Ovary (tissue), 9 donors: Measurements from ENCODE around the gene SLC38A11. TPM values are rescaled to one million over a fixed set of nuclear protein-coding genes. Genes with fewer than 3 reads are reported as not detected.
"Not testable (repeated sequence)": the region's sequence is repeated elsewhere in the genome, so short reads cannot be mapped to it uniquely, and the experiment has no call there.

Experiments used
- DNase-seq, 5 donors: peaks; one replicate each; pipeline ENCODE4 v3.0.0-alpha.2; 2019 to 2020
- H3K27ac ChIP-seq, 2 donors: fragments of 200-600 bp; one replicate each; pipeline versions ENCODE4 v1.5.1 to v1.8.0; 2019 to 2022
- H3K27me3 ChIP-seq: fragments of 200-600 bp; one replicate; pipeline ENCODE4 v1.8.0; 2022
- H3K36me3 ChIP-seq: fragments of 200-600 bp; sonication (generic); one replicate; pipeline ENCODE4 v1.5.1; 2019
- H3K4me1 ChIP-seq: one replicate; pipeline ENCODE4 v1.8.1; 2013; ENCODE audit warnings: mild to moderate bottlenecking, moderate library complexity; ENCODE audit not compliant: insufficient read depth
- H3K4me3 ChIP-seq: fragments of 200-600 bp; sonication (generic); one replicate; pipeline ENCODE4 v1.5.1; 2017
- H3K9me3 ChIP-seq, 2 donors: fragments of 200-600 bp in 1 of 2; sonication (generic) in 1 of 2; one replicate each; pipeline versions ENCODE4 v1.5.1 to v1.8.1; 2013 to 2019; ENCODE audit warnings: mild to moderate bottlenecking in 1 of 2, moderate library complexity in 1 of 2
- CTCF ChIP-seq, 3 donors: fragments of 450-650 bp in 2 of 3; fragments of 200-600 bp in 1 of 3; IDR thresholded peaks; one replicate each; pipeline versions ENCODE4 v1.5.1 to v1.8.0; 2016 to 2022; ENCODE audit warnings: antibody characterized with exemption in 3 of 3, mild to moderate bottlenecking in 1 of 3
- EP300 ChIP-seq: sonication (generic); formaldehyde crosslinking; IDR thresholded peaks from one replicate; pipeline ENCODE4 v1.6.1; 2017; ENCODE audit warnings: antibody characterized with exemption
- POLR2A ChIP-seq: fragments of 450-650 bp; IDR thresholded peaks from one replicate; pipeline ENCODE4 v1.6.1; 2017; ENCODE audit warnings: antibody characterized with exemption, mild to moderate bottlenecking, moderate library complexity
- WGBS, 3 donors: extraction: QIAGEN DNeasy Blood & Tissue Kit in 1 of 3; methylation state at CpG; one replicate each; pipeline versions ENCODE4 v1.1.5 to v1.1.7; 2013 to 2017; 5-methylcytosine and 5-hydroxymethylcytosine counted together
- intact Hi-C, 4 donors: fragments of 100-400 bp; cut with DNase I; formaldehyde crosslinking; loops; one replicate each; pipeline versions ENCODE4 v1.11.0 to v1.15.1; 2022 to 2023
- polyA plus RNA-seq, 2 donors: library from polyadenylated mRNA; stranded (reverse); fragments of 200-250 nt in 1 of 2; fragments of 350-450 nt in 1 of 2; fragmentation: Illumina TruSeq in 1 of 2; extraction: RNeasy Lipid Tissue Mini Kit (QIAGEN cat#74804) in 1 of 2; gene quantifications; one replicate each; pipeline ENCODE4 v1.2.3, GENCODE V29; 2013 to 2014
- total RNA-seq, 7 donors: library from RNA; depleted of rRNA in 2 of 7; stranded (reverse); fragments of >200 nt in 2 of 7; fragmentation: NEBNext Ultra II Directional in 3 of 7; extraction: Animal tissue kit (Norgen Biotek cat#: 25700) in 3 of 7; gene quantifications; one replicate each; pipeline versions ENCODE4 v1.1.0 to v1.2.4, GENCODE V29; 2016 to 2023
- donor health status: DM: no; HTN: no; CAD: no; lungs with moderate emphysema.
- donor health status: DM: no; HTN: no; CAD: no.
- donor health status: Bipolar disorder and iron deficiency.
- donor health status: DM: yes; HTN: yes; CAD: no.
- donor health status: DM: no; HTN: no; CAD: no.
- donor health status: DM: yes; HTN: yes; CAD: no.

Gene SLC38A11
- total and polyA plus RNA-seq, 9 donors, result 0.19 to 3.0 (median 0.96) TPM; not detected in 3

GRCh38 chr2:164868563-164869419 lies 86.5 kb downstream of the SLC38A11 start:
- Histone ChIP-seq H3K4me1 (no peaks in the 10 kb centered on the region), H3K27ac (no peak overlapping the region), H3K9me3 (no peaks in the 10 kb centered on the region), H3K36me3 (no peaks in the 10 kb centered on the region), H3K27me3 (no peaks in the 10 kb centered on the region), H3K4me3 (no peak overlapping the region)
- TF ChIP-seq EP300, result no peak
- TF ChIP-seq POLR2A, result no peak
- TF ChIP-seq CTCF (IDR thresholded peaks at IDR 0.05), result no peak
- WGBS, 3 donors, result 71 to 80% (median 75%) methylated on average over 5 of the region's 5 CpGs
- intact Hi-C loops, result no loop called here
- DNase-seq, result no peak

- DNase-seq, result no peak
- Histone ChIP-seq H3K36me3 (no peaks in the 10 kb centered on the region), H3K27me3 (no peaks in the 10 kb centered on the region), H3K9me3 (no peaks in the 10 kb centered on the region), H3K4me1 (no peaks in the 10 kb centered on the region), H3K27ac (no peak overlapping the region), H3K4me3 (no peak overlapping the region)
- WGBS, 3 donors, result 55 to 70% (median 58%) methylated on average over 3 of the region's 3 CpGs
- intact Hi-C loops, result no loop called here
- TF ChIP-seq EP300, result no peak
- no peak for TF ChIP-seq CTCF (IDR thresholded peaks at IDR 0.05)
- no peak for TF ChIP-seq POLR2A
Observed at GRCh38 chr2:164867779-164868397, 87.4 kb downstream of the SLC38A11 start.

GRCh38 chr2:164866381-164866780 lies 88.9 kb downstream of the SLC38A11 start:
- H3K36me3 ChIP-seq, intact Hi-C loops: not testable (repeated sequence)
- 85 to 94% (median 93%) methylated on average over 1 of the region's 1 CpG for WGBS, 3 donors

GRCh38 chr2:164860694-164861042 lies 94.7 kb downstream of the SLC38A11 start:
- H3K9me3 ChIP-seq, result no peaks in the 10 kb centered on the region
- intact Hi-C loops, result no loop called here
- no peaks in the 10 kb centered on the region for H3K36me3 ChIP-seq
- no peak overlapping the region for H3K4me3 ChIP-seq
- DNase-seq, result no peak
- TF ChIP-seq POLR2A (no peak), EP300 (no peak), CTCF (IDR thresholded peaks at IDR 0.05) (no peak)
- H3K27me3 ChIP-seq, result no peaks in the 10 kb centered on the region
- H3K4me1 ChIP-seq, result no peaks in the 10 kb centered on the region
- no peak overlapping the region for H3K27ac ChIP-seq

More at GRCh38 chr2:164866381-164866780, 88.9 kb downstream of the SLC38A11 start:
- DNase-seq, H3K4me3 ChIP-seq, H3K4me1 ChIP-seq, H3K27ac ChIP-seq, H3K27me3 ChIP-seq, H3K9me3 ChIP-seq: not testable (repeated sequence)

- WGBS, 3 donors, result 94 to 99% (median 96%) methylated on average over 4 of the region's 4 CpGs
- intact Hi-C loops, DNase-seq, H3K36me3 ChIP-seq, H3K9me3 ChIP-seq, H3K27ac ChIP-seq, H3K4me3 ChIP-seq, H3K27me3 ChIP-seq, H3K4me1 ChIP-seq: not testable (repeated sequence)
Observed at GRCh38 chr2:164859906-164860693, 95.2 kb downstream of the SLC38A11 start.
